CD4-positive, alpha-beta T cell treated with Interleukin-1 beta for 1 hour (primary cell): ENCODE data around the gene SYDE1.

Experiments
- DNase-seq, 2 donors: peaks; one replicate each; pipeline ENCODE4 v3.0.0-alpha.2; 2020 to 2022

SYDE1 gene

GRCh38 chr19:15125232-15126067 lies 18.2 kb downstream of the SYDE1 start:
- DNase-seq = peak; percentile 98 to 99

GRCh38 chr19:15126131-15126910 lies 19.1 kb downstream of the SYDE1 start:
- no peak for DNase-seq

GRCh38 chr19:15128162-15128770 lies 21.1 kb downstream of the SYDE1 start:
- DNase-seq = no peak

GRCh38 chr19:15129856-15130585 lies 22.8 kb downstream of the SYDE1 start:
- peak in 1 of 2 donors; percentile 27 for DNase-seq

GRCh38 chr19:15136234-15136954 lies 29.2 kb downstream of the SYDE1 start:
- DNase-seq = no peak

GRCh38 chr19:15137777-15138176 lies 30.6 kb downstream of the SYDE1 start:
- no peak for DNase-seq

GRCh38 chr19:15138427-15138826 lies 31.2 kb downstream of the SYDE1 start:
- no peak for DNase-seq

GRCh38 chr19:15141143-15141542 lies 33.9 kb downstream of the SYDE1 start:
- DNase-seq = no peak

GRCh38 chr19:15142313-15142712 lies 35.1 kb downstream of the SYDE1 start:
- DNase-seq = no peak

- no peak for DNase-seq
Observed at GRCh38 chr19:15144046-15144646, 36.9 kb downstream of the SYDE1 start.

- DNase-seq = no peak
Observed at GRCh38 chr19:15147090-15147489, 39.9 kb downstream of the SYDE1 start.

GRCh38 chr19:15149737-15150136 lies 42.5 kb downstream of the SYDE1 start:
- DNase-seq = no peak

- DNase-seq = peak; percentile 22 to 29
Observed at GRCh38 chr19:15154002-15154612, 46.9 kb downstream of the SYDE1 start.

GRCh38 chr19:15155296-15155695 lies 48.1 kb downstream of the SYDE1 start:
- DNase-seq = no peak

GRCh38 chr19:15156391-15156790 lies 49.2 kb downstream of the SYDE1 start:
- DNase-seq = no peak

- no peak for DNase-seq
Observed at GRCh38 chr19:15159251-15159650, 52.0 kb downstream of the SYDE1 start.

- no peak for DNase-seq
Observed at GRCh38 chr19:15161028-15161984, 54.1 kb downstream of the SYDE1 start.
